ENCODE data around the gene PTPN4. TPM values are rescaled to one million over a fixed set of nuclear protein-coding genes. Genes with fewer than 3 reads are reported as not detected.

Gene PTPN4, protein sequence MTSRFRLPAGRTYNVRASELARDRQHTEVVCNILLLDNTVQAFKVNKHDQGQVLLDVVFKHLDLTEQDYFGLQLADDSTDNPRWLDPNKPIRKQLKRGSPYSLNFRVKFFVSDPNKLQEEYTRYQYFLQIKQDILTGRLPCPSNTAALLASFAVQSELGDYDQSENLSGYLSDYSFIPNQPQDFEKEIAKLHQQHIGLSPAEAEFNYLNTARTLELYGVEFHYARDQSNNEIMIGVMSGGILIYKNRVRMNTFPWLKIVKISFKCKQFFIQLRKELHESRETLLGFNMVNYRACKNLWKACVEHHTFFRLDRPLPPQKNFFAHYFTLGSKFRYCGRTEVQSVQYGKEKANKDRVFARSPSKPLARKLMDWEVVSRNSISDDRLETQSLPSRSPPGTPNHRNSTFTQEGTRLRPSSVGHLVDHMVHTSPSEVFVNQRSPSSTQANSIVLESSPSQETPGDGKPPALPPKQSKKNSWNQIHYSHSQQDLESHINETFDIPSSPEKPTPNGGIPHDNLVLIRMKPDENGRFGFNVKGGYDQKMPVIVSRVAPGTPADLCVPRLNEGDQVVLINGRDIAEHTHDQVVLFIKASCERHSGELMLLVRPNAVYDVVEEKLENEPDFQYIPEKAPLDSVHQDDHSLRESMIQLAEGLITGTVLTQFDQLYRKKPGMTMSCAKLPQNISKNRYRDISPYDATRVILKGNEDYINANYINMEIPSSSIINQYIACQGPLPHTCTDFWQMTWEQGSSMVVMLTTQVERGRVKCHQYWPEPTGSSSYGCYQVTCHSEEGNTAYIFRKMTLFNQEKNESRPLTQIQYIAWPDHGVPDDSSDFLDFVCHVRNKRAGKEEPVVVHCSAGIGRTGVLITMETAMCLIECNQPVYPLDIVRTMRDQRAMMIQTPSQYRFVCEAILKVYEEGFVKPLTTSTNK
- 35.9 TPM for total RNA-seq

DNA sequence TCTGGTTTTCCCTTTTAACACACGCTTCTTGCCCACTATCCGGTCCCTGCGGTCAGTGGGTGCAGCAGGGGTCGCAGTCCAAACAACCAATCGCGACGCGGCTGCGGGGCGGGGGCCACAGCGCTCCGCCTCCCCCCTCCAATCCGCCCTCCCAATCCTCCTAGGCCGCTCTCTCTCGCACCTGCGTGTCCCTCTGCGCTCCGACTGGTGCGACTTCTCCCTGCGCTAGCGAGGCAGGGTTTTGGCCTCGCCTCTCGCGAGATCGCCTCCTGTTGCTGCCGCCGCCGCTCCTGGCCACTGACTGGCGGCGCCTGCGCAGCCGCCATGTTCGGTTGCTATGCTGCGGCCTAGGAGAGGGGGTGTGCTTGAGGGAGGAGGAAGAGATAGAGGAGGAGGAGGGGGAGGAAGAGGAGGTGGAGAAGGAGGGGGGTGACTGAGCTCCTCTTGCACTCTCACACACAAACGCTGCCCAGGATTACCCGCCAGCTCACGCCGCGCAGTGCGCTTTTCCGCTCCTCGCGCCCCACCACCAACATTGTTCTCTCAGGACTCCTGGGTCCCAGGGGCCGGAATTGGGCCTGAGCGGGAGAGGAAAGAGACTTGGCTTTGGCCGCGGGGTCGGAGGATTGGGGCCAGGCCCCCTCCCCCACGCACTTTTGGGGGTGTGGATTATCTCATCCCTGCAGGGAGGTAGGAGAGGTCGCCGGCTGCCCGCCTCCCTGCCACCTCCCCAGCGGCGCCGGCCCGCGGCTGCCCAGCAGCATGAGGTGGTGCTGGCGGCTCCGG, at the start of gene PTPN4:
PTPN4 (plus strand) TSS at position 472 of the 786 bp plus-strand sequence. CDS start 49,932 bp downstream, outside the sequence.
- Histone ChIP-seq H3K27me3 (no peaks in the 10 kb centered on the region), H3K9me3 (no peaks in the 10 kb centered on the region), H3K36me3 (no peaks in the 10 kb centered on the region), H3K27ac (peak within 1 kb of the TSS; percentile 84 to 90), H3K4me1 (peaks cover 0 to 14% of the 10 kb centered on the region in 2 donors), H3K4me3 (peak within 1 kb of the TSS; percentile 75 to 92)
- DNase-seq (ENCODE audit: low spot score in 2 of 2), result peak; percentile 90 to 98
- TF ChIP-seq, protein P1, sequence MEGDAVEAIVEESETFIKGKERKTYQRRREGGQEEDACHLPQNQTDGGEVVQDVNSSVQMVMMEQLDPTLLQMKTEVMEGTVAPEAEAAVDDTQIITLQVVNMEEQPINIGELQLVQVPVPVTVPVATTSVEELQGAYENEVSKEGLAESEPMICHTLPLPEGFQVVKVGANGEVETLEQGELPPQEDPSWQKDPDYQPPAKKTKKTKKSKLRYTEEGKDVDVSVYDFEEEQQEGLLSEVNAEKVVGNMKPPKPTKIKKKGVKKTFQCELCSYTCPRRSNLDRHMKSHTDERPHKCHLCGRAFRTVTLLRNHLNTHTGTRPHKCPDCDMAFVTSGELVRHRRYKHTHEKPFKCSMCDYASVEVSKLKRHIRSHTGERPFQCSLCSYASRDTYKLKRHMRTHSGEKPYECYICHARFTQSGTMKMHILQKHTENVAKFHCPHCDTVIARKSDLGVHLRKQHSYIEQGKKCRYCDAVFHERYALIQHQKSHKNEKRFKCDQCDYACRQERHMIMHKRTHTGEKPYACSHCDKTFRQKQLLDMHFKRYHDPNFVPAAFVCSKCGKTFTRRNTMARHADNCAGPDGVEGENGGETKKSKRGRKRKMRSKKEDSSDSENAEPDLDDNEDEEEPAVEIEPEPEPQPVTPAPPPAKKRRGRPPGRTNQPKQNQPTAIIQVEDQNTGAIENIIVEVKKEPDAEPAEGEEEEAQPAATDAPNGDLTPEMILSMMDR (IDR thresholded peaks at IDR 0.05), result no peak
- intact Hi-C loops (cut with DNase I), result loop anchor here (2.0 to 10.0 kb wide), 7 partner anchors 82 to 493 kb away; partner anchors contain the start of genes C2orf76, DBI, EPB41L5 and RALB

DNA sequence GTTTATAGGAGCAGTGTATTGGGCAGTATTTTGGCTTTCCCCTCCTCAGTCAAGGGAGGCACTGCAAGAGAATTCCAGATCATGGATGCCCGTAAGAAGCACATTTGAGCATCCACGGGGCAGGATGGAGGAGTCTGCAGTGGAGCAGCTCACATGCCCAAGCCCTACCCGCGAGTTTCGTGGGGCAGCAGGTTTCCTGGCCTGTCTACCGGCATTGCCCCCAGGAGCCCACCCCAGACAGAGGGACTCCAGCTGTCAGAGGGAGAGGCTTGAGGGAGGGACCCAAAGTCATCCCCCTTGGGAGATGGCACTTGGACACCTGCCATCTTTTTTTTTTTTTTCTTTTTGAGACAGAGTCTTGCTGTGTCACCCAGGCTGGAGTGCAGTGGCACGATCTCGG, 49.4 kb upstream of the PTPN4 start:
- H3K27ac ChIP-seq, result no peak overlapping the region
- H3K27me3 ChIP-seq, result no peaks in the 10 kb centered on the region
- H3K36me3 ChIP-seq, result no peaks in the 10 kb centered on the region
- no peaks in the 10 kb centered on the region for H3K4me1 ChIP-seq
- DNase-seq (ENCODE audit: low spot score in 2 of 2), result no peak
- H3K9me3 ChIP-seq, result no peaks in the 10 kb centered on the region
- intact Hi-C loops (cut with DNase I), result no loop called here
- TF ChIP-seq, protein P1 (IDR thresholded peaks at IDR 0.05), result no peak
- no peak overlapping the region for H3K4me3 ChIP-seq

DNA sequence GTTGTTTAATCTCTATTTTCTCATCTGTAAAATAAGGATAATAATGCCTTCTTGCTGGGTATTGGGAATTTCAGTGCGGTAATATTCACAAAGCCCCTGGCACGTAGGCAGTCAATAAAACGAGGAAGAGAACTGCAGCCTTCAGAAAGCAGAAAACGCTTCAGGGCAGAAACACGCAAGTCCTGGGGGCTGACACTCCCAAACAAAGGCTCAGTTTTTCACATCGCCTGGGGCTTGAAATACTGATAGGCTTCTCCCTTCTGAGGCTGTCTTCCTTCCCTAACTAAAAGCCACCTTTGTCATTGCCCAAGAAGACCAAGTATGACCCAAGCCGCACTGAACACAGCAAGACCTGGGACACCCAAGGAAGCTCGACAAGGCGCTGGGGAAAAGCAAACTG, 48.4 kb upstream of the PTPN4 start:
- no peaks in the 10 kb centered on the region for H3K4me1 ChIP-seq
- H3K9me3 ChIP-seq, result no peaks in the 10 kb centered on the region
- TF ChIP-seq, protein P1 (IDR thresholded peaks at IDR 0.05), result no peak
- intact Hi-C loops (cut with DNase I), result no loop called here
- no peak for DNase-seq (ENCODE audit: low spot score in 2 of 2)
- H3K27me3 ChIP-seq, result no peaks in the 10 kb centered on the region
- no peak overlapping the region for H3K27ac ChIP-seq
- no peak overlapping the region for H3K4me3 ChIP-seq
- H3K36me3 ChIP-seq, result no peaks in the 10 kb centered on the region

DNA sequence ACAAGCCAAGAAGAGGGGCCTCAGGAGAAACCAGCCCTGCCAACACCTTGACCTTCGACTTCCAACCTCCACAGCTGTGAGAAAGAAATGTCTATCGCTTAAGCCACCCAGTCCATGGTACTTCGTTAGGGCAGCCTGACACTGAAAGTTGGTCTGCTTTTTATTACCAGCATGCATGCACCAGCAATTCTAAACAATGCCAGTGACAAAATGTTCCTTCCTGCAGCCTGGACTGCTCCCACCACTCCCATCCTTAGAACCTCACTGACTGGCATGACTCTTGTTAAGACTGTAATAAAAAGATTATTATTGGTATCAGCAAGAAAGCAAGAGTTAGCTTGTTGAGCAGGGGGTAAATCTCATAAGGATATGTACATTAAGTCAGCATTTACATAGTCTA, 47.2 kb upstream of the PTPN4 start:
- Histone ChIP-seq H3K4me1 (no peaks in the 10 kb centered on the region), H3K27me3 (no peaks in the 10 kb centered on the region), H3K9me3 (no peaks in the 10 kb centered on the region), H3K4me3 (no peak overlapping the region), H3K27ac (no peak overlapping the region), H3K36me3 (no peaks in the 10 kb centered on the region)
- TF ChIP-seq, protein P1 (IDR thresholded peaks at IDR 0.05), result no peak
- no peak for DNase-seq (ENCODE audit: low spot score in 2 of 2)
- intact Hi-C loops (cut with DNase I), result no loop called here

DNA sequence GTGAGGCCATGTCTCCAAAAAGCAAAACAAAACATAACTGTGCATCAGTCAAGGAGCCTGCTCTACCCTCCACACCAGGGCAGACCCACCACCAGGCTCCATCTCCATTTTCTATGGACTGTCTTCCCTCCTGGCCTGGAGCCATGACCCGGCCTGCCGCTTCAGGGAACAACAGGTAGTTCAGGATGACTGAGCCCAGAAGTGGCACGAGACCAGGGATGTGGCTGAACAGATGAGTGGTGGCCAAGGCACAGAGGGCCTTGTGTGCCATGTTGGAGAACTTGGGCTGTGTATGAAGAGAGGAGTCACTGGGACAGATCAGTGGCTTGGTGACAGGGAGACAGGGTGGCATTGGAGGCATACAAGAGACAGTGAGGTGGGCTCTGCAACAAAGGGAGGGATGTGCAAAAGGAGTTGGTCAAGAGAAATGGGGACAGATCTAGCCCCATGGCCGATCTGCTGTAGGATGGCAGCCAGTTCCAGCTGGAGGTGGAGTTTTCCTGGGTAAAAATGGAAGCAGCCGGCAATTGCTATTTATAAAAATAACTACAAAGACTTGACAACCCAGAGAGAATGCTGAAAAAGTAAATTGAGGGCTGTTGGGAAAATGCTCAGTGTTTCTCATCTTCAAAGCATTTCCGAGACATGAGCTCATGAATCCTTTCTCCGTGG, 45.8 kb upstream of the PTPN4 start:
- no peaks in the 10 kb centered on the region for H3K27me3 ChIP-seq
- TF ChIP-seq, protein P1 (IDR thresholded peaks at IDR 0.05), result no peak
- H3K27ac ChIP-seq, result no peak overlapping the region
- DNase-seq (ENCODE audit: low spot score in 2 of 2), result no peak
- no peaks in the 10 kb centered on the region for H3K9me3 ChIP-seq
- intact Hi-C loops (cut with DNase I), result no loop called here
- no peaks in the 10 kb centered on the region for H3K4me1 ChIP-seq
- no peak overlapping the region for H3K4me3 ChIP-seq
- no peaks in the 10 kb centered on the region for H3K36me3 ChIP-seq

Measured in ascending aorta (tissue), 2 donors.